RWPE1 (cell line): ENCODE results near the gene KCNK3.

Experiments
- CTCF ChIA-PET: fragments of 350-600 bp; sonication (Branson Sonifier 250); formaldehyde crosslinking; extraction: SDS; loops from one replicate; lab custom pipeline; 2021; lab: Yijun Ruan, JAX
- POLR2A ChIA-PET: fragments of 400-600 bp; formaldehyde crosslinking; extraction: SDS; loops from one replicate; lab custom pipeline; 2020; ENCODE audit warnings: antibody characterized with exemption; ENCODE audit not compliant: low non-redundant PET; lab: Yijun Ruan, JAX
- DNase-seq: peaks from one replicate; pipeline ENCODE4 v3.0.0; 2012; ENCODE audit warnings: low spot score
- H3K27ac ChIP-seq: fragments of 450-650 bp; 2 replicates; pipeline ENCODE4 v1.5.1; 2017
- TF ChIP-seq, protein P1 (sequence below): fragments of 450-650 bp; conservative IDR thresholded peaks from 2 replicates; pipeline ENCODE4 v1.5.1; 2017; ENCODE audit warnings: low read depth, mild to moderate bottlenecking

KCNK3 gene

DNA sequence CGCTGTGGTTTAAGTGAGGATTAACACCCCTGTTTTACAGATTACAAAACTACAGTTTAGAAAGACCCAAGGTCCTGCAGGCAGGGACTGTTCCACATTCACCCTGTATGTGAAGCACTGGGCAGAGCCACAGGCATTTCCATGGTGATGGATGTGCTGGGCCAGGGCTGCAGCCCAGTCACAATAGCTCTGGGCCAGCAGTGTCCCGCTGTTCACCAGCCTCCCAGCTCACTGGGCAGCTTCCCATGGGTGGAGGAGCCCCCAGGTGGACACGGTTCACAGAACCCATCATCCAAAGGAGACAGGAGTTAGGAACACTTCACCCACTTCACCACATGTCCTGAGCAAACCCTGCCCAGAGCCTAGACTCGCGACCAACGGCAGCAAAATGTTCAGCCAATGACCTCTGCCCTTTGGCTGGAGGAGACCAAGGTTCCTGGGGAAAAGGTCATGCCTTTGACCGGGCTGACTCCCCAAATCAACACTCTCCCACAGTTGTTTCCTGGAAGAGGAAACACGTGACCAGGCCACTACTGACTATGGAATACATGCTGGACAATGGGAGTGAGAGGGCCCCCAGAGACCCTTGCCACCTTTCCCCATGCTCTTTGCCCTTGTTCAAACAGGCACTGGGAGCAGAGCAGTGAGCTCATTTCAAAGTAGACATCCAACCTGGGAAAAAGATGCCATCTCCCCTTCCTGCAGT lies 43.5 kb downstream of the KCNK3 start:
- ChIA-PET POLR2A (no interaction called here), CTCF (interaction anchor here (0.6 to 1.4 kb wide), 2 partner anchors 117 to 130 kb away, joined by 3 read pairs; no protein-coding TSS in a partner anchor)
- no peak overlapping the region for H3K27ac ChIP-seq
- DNase-seq: no peak
- TF ChIP-seq, protein P1, sequence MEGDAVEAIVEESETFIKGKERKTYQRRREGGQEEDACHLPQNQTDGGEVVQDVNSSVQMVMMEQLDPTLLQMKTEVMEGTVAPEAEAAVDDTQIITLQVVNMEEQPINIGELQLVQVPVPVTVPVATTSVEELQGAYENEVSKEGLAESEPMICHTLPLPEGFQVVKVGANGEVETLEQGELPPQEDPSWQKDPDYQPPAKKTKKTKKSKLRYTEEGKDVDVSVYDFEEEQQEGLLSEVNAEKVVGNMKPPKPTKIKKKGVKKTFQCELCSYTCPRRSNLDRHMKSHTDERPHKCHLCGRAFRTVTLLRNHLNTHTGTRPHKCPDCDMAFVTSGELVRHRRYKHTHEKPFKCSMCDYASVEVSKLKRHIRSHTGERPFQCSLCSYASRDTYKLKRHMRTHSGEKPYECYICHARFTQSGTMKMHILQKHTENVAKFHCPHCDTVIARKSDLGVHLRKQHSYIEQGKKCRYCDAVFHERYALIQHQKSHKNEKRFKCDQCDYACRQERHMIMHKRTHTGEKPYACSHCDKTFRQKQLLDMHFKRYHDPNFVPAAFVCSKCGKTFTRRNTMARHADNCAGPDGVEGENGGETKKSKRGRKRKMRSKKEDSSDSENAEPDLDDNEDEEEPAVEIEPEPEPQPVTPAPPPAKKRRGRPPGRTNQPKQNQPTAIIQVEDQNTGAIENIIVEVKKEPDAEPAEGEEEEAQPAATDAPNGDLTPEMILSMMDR: no peak

DNA sequence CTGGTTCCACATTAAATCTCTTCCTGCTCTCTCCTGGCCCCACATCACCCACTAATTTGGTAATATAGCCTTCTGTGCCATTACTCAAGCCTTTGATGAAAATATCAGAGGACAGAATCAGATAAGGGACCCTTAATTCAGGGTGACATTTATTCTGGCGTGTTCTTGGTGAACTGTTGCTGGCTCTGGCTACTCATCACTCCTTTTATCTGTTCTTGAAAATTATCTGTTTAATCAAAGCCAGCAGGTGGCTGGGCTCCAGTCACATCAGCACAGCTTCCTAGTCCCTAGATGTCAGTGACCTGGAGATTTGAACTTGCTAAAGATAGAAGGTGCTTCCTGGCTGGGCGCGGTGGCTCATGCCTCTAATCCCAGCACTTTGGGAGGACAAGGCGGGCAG lies 44.7 kb downstream of the KCNK3 start:
- DNase-seq: no peak
- no peak overlapping the region for H3K27ac ChIP-seq
- ChIA-PET POLR2A (no interaction called here), CTCF (interaction anchor here (0.6 to 1.4 kb wide), 2 partner anchors 131 to 161 kb away, joined by 3 read pairs; no protein-coding TSS in a partner anchor)
- TF ChIP-seq, protein P1: no peak

DNA sequence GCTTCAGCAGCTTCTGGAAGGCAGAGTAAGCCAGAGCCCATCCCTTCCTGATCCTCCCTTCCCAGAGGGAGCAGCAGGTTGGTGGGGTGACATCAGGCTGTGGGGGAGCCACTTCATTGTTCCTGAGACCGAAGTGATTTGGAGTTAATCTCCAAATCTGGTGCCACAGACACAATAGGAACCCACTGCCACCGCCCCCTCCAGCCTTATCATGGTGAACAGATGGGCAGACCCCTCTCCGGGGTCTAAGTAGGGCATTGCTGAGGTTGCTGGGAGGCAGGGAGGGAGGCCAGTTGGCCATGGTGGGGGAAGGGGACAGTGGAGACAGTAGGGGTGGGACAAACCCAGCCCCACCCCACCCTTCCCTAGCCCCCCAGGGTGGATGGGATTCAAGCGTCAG lies 46.0 kb downstream of the KCNK3 start:
- no peak overlapping the region for H3K27ac ChIP-seq
- ChIA-PET POLR2A (interaction anchor here (0.6 kb wide), 1 partner anchor 1751 kb away, joined by 3 read pairs; no protein-coding TSS in a partner anchor), CTCF (interaction anchor here (0.7 kb wide), 1 partner anchor 1760 kb away, joined by 3 read pairs; no protein-coding TSS in a partner anchor)
- TF ChIP-seq, protein P1: no peak
- no peak for DNase-seq

DNA sequence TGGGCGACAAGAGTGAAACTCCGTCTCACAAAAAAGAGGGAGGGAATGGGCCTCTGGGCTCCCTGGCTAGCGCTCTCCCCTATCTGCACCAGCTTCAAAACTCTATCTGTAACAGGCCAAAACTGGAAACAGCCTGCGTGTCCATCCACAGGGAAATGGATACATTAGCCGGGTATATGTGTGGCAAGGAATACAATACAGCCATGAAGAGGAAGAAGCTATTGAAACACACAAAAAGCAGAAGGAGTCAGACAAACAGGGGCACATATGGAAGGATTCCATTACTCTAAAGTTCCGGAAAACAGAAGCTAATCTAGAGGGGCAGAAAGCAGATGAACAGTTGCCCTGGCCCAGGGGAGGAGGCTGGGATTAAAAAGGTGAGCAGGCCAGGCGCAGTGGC lies 47.0 kb downstream of the KCNK3 start:
- H3K27ac ChIP-seq: no peak overlapping the region
- no peak for DNase-seq
- ChIA-PET POLR2A (no interaction called here), CTCF (no interaction called here)
- TF ChIP-seq, protein P1: no peak

DNA sequence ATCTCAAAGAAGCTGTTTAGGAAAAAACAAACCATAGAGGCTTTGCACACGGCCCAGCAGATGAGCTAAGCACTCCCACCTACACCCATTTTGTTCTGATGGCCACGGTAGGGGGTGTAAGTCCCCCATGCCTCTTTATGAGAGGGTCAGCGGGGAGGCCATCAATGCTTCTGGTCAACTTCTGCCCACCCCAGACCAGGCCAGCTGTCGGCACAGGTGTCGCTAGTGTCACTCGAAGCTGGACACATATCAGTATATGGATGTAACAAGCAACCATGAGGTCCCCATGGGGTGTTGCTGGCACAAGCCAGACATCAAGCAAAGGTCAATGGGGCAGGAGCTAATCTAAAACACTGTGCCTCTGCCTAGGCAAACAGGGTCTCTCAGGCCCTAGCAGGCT lies 47.8 kb downstream of the KCNK3 start:
- POLR2A ChIA-PET: no interaction called here
- CTCF ChIA-PET: interaction anchor here (0.7 kb wide), 1 partner anchor 45 kb away, joined by 3 read pairs; no protein-coding TSS in a partner anchor

DNA sequence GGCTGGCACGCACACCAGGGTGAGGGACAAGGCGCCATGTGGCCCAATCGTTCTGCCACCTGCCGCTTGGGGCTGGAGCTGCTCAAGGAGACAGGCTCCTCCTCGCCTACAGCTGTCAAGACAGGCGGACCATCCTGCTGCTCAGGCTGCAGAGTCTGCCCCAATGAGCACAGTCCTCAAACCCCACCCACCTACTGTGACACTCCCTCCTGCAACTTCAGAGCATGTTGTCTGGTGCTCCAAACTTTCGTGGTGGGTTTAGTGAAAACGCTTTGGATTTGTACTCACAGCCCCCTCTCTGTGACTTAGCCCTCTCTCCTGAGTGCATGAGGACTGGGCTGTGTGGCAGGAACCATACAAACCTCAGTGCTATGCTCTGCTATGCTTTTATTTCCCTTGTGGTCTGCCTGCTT lies 48.4 kb downstream of the KCNK3 start:
- POLR2A ChIA-PET: no interaction called here
- H3K27ac ChIP-seq: no peak overlapping the region
- CTCF ChIA-PET: interaction anchor here (3.4 kb wide), 1 partner anchor 135 kb away, joined by 16 read pairs; no protein-coding TSS in a partner anchor

More for the DNA sequence above, 47.8 kb downstream of the KCNK3 start:
- DNase-seq: no peak
- TF ChIP-seq, protein P1: no peak
- H3K27ac ChIP-seq: no peak overlapping the region

More for the DNA sequence above, 48.4 kb downstream of the KCNK3 start:
- TF ChIP-seq, protein P1: no peak
- DNase-seq: no peak
